GM23338 (cell line): ENCODE data around the gene NRIP3. TPM values are rescaled to one million over a fixed set of nuclear protein-coding genes. Genes with fewer than 3 reads are reported as not detected.

ENCODE experiments used
- ATAC-seq: fragments of 200-7000 bp; cut with Tn5 transposase; 3 replicates; pipeline ENCODE4 v1.9.1; 2020
- DNase-seq: peaks from one replicate; pipeline ENCODE4 v3.0.0-alpha.2; 2015; ENCODE audit warnings: low spot score
- H2AFZ ChIP-seq: fragments of 200-600 bp; sonication (generic); 2 replicates; pipeline ENCODE4 v1.8.0; 2016; ENCODE audit warnings: antibody characterized with exemption, mild to moderate bottlenecking, moderate library complexity
- H3F3A ChIP-seq: fragments of 200-600 bp; sonication (generic); replicated peaks from 2 replicates; pipeline ENCODE4 v1.8.0; 2017; ENCODE audit warnings: antibody characterized with exemption, mixed run types, low read depth
- H3K27ac ChIP-seq: fragments of 200-600 bp; sonication (generic); 2 replicates; pipeline ENCODE4 v1.6.1; 2016; ENCODE audit warnings: low read depth
- H3K27me3 ChIP-seq: fragments of 200-600 bp; sonication (generic); 2 replicates; pipeline ENCODE4 v1.8.0; 2016; ENCODE audit warnings: mild to moderate bottlenecking, mixed run types, moderate library complexity; ENCODE audit not compliant: insufficient read depth
- H3K36me3 ChIP-seq: fragments of 200-600 bp; sonication (generic); 2 replicates; pipeline ENCODE4 v1.8.0; 2016; ENCODE audit warnings: mild to moderate bottlenecking; ENCODE audit not compliant: insufficient read depth
- H3K4me1 ChIP-seq: fragments of 200-600 bp; sonication (generic); 2 replicates; pipeline ENCODE4 v1.8.0; 2016; ENCODE audit warnings: mild to moderate bottlenecking, moderate library complexity; ENCODE audit not compliant: insufficient read depth
- H3K4me2 ChIP-seq: fragments of 200-600 bp; sonication (generic); 2 replicates; pipeline ENCODE4 v1.7.1; 2017; ENCODE audit warnings: mixed run types
- H3K4me3 ChIP-seq: fragments of 200-600 bp; sonication (generic); 2 replicates; pipeline ENCODE4 v1.6.1; 2016; ENCODE audit warnings: mixed run types
- H3K79me2 ChIP-seq: fragments of 200-600 bp; sonication (generic); replicated peaks from 2 replicates; pipeline ENCODE4 v1.8.0; 2017; ENCODE audit warnings: mild to moderate bottlenecking; ENCODE audit not compliant: insufficient read depth
- H3K9me2 ChIP-seq: fragments of 200-600 bp; sonication (generic); 2 replicates; pipeline ENCODE4 v1.8.0; 2017; ENCODE audit not compliant: insufficient read depth
- H4K20me1 ChIP-seq: fragments of 200-600 bp; sonication (generic); replicated peaks from 2 replicates; pipeline ENCODE4 v1.8.0; 2017; ENCODE audit warnings: mild to moderate bottlenecking; ENCODE audit not compliant: insufficient read depth
- H3K27ac Mint-ChIP-seq: 2 replicates; pipeline ENCODE4 v1.8.0; 2020; ENCODE audit warnings: inconsistent platforms, mild to moderate bottlenecking, moderate library complexity, mixed read lengths
- H3K27me3 Mint-ChIP-seq: 3 replicates; pipeline ENCODE4 v1.8.0; 2022; ENCODE audit warnings: low read depth, mild to moderate bottlenecking, moderate library complexity, mixed read lengths, inconsistent platforms; ENCODE audit not compliant: insufficient read depth, poor library complexity
- H3K36me3 Mint-ChIP-seq: 3 replicates; pipeline ENCODE4 v1.8.0; 2021; ENCODE audit warnings: low read depth, mild to moderate bottlenecking, inconsistent platforms, moderate library complexity, mixed read lengths
- H3K4me1 Mint-ChIP-seq: 3 replicates; pipeline ENCODE4 v1.8.0; 2020; ENCODE audit warnings: mild to moderate bottlenecking, inconsistent platforms, mixed read lengths
- H3K4me3 Mint-ChIP-seq: 3 replicates; pipeline ENCODE4 v1.8.0; 2021; ENCODE audit warnings: moderate library complexity, mild to moderate bottlenecking, inconsistent platforms, mixed read lengths
- H3K9me3 Mint-ChIP-seq: 3 replicates; pipeline ENCODE4 v1.8.0; 2020; ENCODE audit warnings: moderate library complexity, mild to moderate bottlenecking, inconsistent platforms, mixed read lengths
- CREB1 ChIP-seq: fragments of 250-450 bp; sonication (Bioruptor Pico); IDR thresholded peaks from 2 replicates; pipeline ENCODE4 v1.5.0; 2020; ENCODE audit warnings: low read depth, mild to moderate bottlenecking, moderate library complexity
- EZH2 ChIP-seq: fragments of 200-600 bp; sonication (generic); IDR thresholded peaks from one replicate; pipeline ENCODE4 v1.8.0; 2017; ENCODE audit warnings: antibody characterized with exemption, mild to moderate bottlenecking, low read depth; ENCODE audit not compliant: unreplicated experiment
- EZH2phosphoT487 ChIP-seq: fragments of 200-600 bp; sonication (generic); IDR thresholded peaks from one replicate; pipeline ENCODE4 v1.8.1; 2018; ENCODE audit warnings: antibody characterized with exemption; ENCODE audit not compliant: unreplicated experiment
- JUNB ChIP-seq: IDR thresholded peaks from one replicate; pipeline ENCODE4 v1.6.1; 2016; ENCODE audit warnings: antibody characterized with exemption; ENCODE audit not compliant: unreplicated experiment
- NANOG ChIP-seq: IDR thresholded peaks from 2 replicates; pipeline ENCODE4 v1.6.1; 2016; ENCODE audit warnings: antibody characterized with exemption, borderline replicate concordance
- POLR2AphosphoS5 ChIP-seq: IDR thresholded peaks from 2 replicates; pipeline ENCODE4 v1.6.1; 2016; ENCODE audit warnings: antibody characterized with exemption, low read depth
- STAT1 ChIP-seq: IDR thresholded peaks from one replicate; pipeline ENCODE4 v1.6.1; 2016; ENCODE audit warnings: antibody characterized with exemption; ENCODE audit not compliant: unreplicated experiment
- ZNF114 ChIP-seq: fragments of 250-450 bp; sonication (Bioruptor Pico); IDR thresholded peaks from 2 replicates; pipeline ENCODE4 v1.5.0; 2020; ENCODE audit warnings: mild to moderate bottlenecking, moderate library complexity
- ZNF331 ChIP-seq: fragments of 250-450 bp; sonication (Bioruptor Pico); IDR thresholded peaks from 2 replicates; pipeline ENCODE4 v1.5.0; 2020; ENCODE audit warnings: low read depth, mild to moderate bottlenecking, moderate library complexity
- polyA plus RNA-seq: library from polyadenylated mRNA; unstranded; fragments of >200 nt; fragmentation: Nextera tagmentation; extraction: Ambion mirVana; gene quantifications from 2 replicates; pipeline ENCODE4 v1.2.1, GENCODE V29; 2016
- small RNA-seq: library from RNA; depleted of rRNA; stranded (forward); fragments of <200 nt; gene quantifications from one replicate; pipeline ENCODE3, GENCODE V24; 2014; ENCODE audit warnings: low replicate concordance
- total RNA-seq: library from RNA; depleted of rRNA; stranded (reverse); fragments of >200 nt; shearing (Covaris generic); gene quantifications from 2 replicates; pipeline ENCODE4 v1.2.3, GENCODE V29; 2014; rRNA removed
- TF ChIP-seq, protein P1 (sequence below), 2 experiments: fragments of 200-600 bp in 1 of 2; sonication (generic) in 1 of 2; conservative IDR thresholded peaks; 2 replicates each; pipeline versions ENCODE4 v1.5.1 to v1.6.1; 2016 to 2017; ENCODE audit warnings: antibody characterized with exemption in 2 of 2, low read depth in 2 of 2, mild to moderate bottlenecking in 2 of 2, moderate library complexity in 1 of 2
- TF ChIP-seq, protein P2 (sequence below): IDR thresholded peaks from one replicate; pipeline ENCODE4 v1.6.1; 2018; ENCODE audit warnings: antibody characterized with exemption; ENCODE audit not compliant: unreplicated experiment

The NRIP3 gene
- total and polyA plus RNA-seq, 2 experiments from 2014 or later: 3.0 to 7.9 TPM

DNA sequence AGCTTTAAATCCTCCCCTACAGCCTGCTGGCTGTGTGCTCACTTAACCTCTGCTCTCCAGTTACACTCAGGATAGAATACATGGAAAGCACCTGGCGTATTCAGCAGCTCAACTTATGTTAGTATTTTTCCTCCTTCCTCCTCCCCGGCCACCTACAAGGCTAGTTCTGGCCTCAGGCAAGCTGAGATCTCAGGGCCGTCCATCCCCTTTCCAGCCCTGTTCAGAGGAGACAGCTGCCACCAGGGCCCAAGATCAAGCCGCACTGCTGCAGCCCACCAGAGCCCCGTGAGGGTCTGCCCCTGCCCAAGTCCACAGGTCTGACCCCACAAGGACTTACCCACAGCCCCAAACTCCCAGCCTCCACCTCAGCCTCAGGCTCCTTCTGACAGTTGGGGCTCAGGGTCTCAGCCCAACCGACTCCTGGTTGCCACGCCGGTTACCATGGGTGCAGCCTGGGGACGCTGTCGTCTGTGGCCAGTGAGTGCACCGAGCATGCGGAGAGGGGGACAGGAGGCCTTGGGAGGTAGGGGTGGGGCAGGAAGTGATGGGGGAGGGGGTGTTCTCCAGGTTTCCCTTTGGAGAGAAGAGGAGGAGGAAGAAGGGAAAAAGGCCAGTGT lies 71.1 kb downstream of the NRIP3 start, which contains the start of gene C11orf16:
TSS of gene C11orf16 (minus strand) at position 384 of the 617 bp plus-strand sequence. CDS start 639 bp downstream, outside the sequence.
- Histone ChIP-seq H3K36me3 (no peaks in the 10 kb centered on the region), H3K4me3 (no peak within 1 kb of the TSS), H3K79me2 (no peaks in the 10 kb centered on the region), H4K20me1 (no peaks in the 10 kb centered on the region), H2AFZ (peak within 1 kb of the TSS; percentile 86), H3K4me2 (0 out of 2 replicates have a peak within 1 kb of the TSS, but pooled peaks have one; percentile 32), H3F3A (no peaks in the 10 kb centered on the region), H3K27ac (no peak within 1 kb of the TSS), H3K27me3 (no peaks in the 10 kb centered on the region), H3K9me2 (no peaks in the 10 kb centered on the region), H3K4me1 (peaks cover 5% of the 10 kb centered on the region; the same call in 1 of the 2 replicates)
- Mint-ChIP-seq H3K27me3 (peaks cover 8% of the 10 kb centered on the region), H3K4me1 (peaks cover 25% of the 10 kb centered on the region), H3K27ac (no peak within 1 kb of the TSS), H3K36me3 (no peaks in the 10 kb centered on the region), H3K4me3 (peak within 1 kb of the TSS; percentile 23; the same call in 2 of the 3 replicates), H3K9me3 (no peaks in the 10 kb centered on the region)
- peak; percentile 70 for ATAC-seq
- DNase-seq: peak; percentile 67
- no peak for TF ChIP-seq POLR2AphosphoS5
- TF ChIP-seq ZNF114 (CRISPR knock-in tag): no peak
- no peak for TF ChIP-seq ZNF331
- TF ChIP-seq, protein P1, sequence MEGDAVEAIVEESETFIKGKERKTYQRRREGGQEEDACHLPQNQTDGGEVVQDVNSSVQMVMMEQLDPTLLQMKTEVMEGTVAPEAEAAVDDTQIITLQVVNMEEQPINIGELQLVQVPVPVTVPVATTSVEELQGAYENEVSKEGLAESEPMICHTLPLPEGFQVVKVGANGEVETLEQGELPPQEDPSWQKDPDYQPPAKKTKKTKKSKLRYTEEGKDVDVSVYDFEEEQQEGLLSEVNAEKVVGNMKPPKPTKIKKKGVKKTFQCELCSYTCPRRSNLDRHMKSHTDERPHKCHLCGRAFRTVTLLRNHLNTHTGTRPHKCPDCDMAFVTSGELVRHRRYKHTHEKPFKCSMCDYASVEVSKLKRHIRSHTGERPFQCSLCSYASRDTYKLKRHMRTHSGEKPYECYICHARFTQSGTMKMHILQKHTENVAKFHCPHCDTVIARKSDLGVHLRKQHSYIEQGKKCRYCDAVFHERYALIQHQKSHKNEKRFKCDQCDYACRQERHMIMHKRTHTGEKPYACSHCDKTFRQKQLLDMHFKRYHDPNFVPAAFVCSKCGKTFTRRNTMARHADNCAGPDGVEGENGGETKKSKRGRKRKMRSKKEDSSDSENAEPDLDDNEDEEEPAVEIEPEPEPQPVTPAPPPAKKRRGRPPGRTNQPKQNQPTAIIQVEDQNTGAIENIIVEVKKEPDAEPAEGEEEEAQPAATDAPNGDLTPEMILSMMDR (conservative IDR thresholded peaks at IDR 0.05; ENCODE audit: low read depth in 2 of 2): no peak
- TF ChIP-seq EZH2: no peak
- TF ChIP-seq, protein P2, sequence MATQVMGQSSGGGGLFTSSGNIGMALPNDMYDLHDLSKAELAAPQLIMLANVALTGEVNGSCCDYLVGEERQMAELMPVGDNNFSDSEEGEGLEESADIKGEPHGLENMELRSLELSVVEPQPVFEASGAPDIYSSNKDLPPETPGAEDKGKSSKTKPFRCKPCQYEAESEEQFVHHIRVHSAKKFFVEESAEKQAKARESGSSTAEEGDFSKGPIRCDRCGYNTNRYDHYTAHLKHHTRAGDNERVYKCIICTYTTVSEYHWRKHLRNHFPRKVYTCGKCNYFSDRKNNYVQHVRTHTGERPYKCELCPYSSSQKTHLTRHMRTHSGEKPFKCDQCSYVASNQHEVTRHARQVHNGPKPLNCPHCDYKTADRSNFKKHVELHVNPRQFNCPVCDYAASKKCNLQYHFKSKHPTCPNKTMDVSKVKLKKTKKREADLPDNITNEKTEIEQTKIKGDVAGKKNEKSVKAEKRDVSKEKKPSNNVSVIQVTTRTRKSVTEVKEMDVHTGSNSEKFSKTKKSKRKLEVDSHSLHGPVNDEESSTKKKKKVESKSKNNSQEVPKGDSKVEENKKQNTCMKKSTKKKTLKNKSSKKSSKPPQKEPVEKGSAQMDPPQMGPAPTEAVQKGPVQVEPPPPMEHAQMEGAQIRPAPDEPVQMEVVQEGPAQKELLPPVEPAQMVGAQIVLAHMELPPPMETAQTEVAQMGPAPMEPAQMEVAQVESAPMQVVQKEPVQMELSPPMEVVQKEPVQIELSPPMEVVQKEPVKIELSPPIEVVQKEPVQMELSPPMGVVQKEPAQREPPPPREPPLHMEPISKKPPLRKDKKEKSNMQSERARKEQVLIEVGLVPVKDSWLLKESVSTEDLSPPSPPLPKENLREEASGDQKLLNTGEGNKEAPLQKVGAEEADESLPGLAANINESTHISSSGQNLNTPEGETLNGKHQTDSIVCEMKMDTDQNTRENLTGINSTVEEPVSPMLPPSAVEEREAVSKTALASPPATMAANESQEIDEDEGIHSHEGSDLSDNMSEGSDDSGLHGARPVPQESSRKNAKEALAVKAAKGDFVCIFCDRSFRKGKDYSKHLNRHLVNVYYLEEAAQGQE: no peak
- TF ChIP-seq CREB1: no peak
- TF ChIP-seq STAT1: no peak
- TF ChIP-seq NANOG: no peak
- no peak for TF ChIP-seq JUNB
- TF ChIP-seq EZH2phosphoT487: no peak

Small RNA genes within 50 kb of the gene (small RNA-seq; reads per million reads assigned to genes)
- gene RF00019: not detected

Other genes starting within 250 kb of the NRIP3 start
- gene AKIP1, start 92.8 kb downstream of the NRIP3 start, total RNA-seq: 14.0 and 16.7 TPM in 2 replicates
- gene AKIP1, start 92.8 kb downstream of the NRIP3 start, polyA plus RNA-seq: 11.1 and 11.2 TPM in 2 replicates
- gene C11orf16, start 71.1 kb downstream of the NRIP3 start, total RNA-seq: not detected in 2 replicates
- 0.31 TPM in 1 of 2 replicates, not detected in the other for gene C11orf16, start 71.1 kb downstream of the NRIP3 start, polyA plus RNA-seq
- gene ASCL3, start 61.0 kb downstream of the NRIP3 start, total RNA-seq: not detected in 2 replicates
- gene ASCL3, start 61.0 kb downstream of the NRIP3 start, polyA plus RNA-seq: not detected in 2 replicates
- gene TMEM9B, start 39.6 kb downstream of the NRIP3 start, total RNA-seq: 9.7 and 10.4 TPM in 2 replicates
- 10.2 and 12.9 TPM in 2 replicates for gene TMEM9B, start 39.6 kb downstream of the NRIP3 start, polyA plus RNA-seq
- 0.63 TPM in 1 of 2 replicates, not detected in the other for gene SCUBE2, start 87.6 kb upstream of the NRIP3 start, total RNA-seq
- 0.47 and 1.2 TPM in 2 replicates for gene SCUBE2, start 87.6 kb upstream of the NRIP3 start, polyA plus RNA-seq